Stimulated activated memory B cell treated with anti-CD40 and anti-IgM and Interleukin-4, amounts not matched to agents 10 μg/mL and 1 μg/mL and 100 μg/mL, for 72 hours (primary cell): ENCODE measurements around the gene CELA2A.
"Not testable (repeated sequence)": the region's sequence is repeated elsewhere in the genome, so short reads cannot be mapped to it uniquely, and the experiment has no call there.

ENCODE experiments used
- ATAC-seq: fragments of 150-1000 bp; cut with Tn5 transposase; 2 replicates; pipeline ENCODE4 v1.10.0; 2021
- H3K27ac Mint-ChIP-seq: one replicate; pipeline ENCODE4 v1.8.0; 2022; ENCODE audit warnings: mild to moderate bottlenecking, mixed read lengths
- H3K27me3 Mint-ChIP-seq: one replicate; pipeline ENCODE4 v1.8.0; 2022; ENCODE audit warnings: mixed read lengths
- H3K36me3 Mint-ChIP-seq: one replicate; pipeline ENCODE4 v1.8.0; 2022; ENCODE audit warnings: mixed read lengths
- H3K4me1 Mint-ChIP-seq: one replicate; pipeline ENCODE4 v1.8.0; 2022; ENCODE audit warnings: mixed read lengths
- H3K4me3 Mint-ChIP-seq: one replicate; pipeline ENCODE4 v1.8.0; 2022; ENCODE audit warnings: mild to moderate bottlenecking, moderate library complexity, mixed read lengths
- H3K9me3 Mint-ChIP-seq: one replicate; pipeline ENCODE4 v1.8.0; 2022; ENCODE audit warnings: mixed read lengths

CELA2A gene

GRCh38 chr1:15485636-15486035 lies 29.1 kb downstream of the CELA2A start:
- Mint-ChIP-seq H3K4me1 (no peaks in the 10 kb centered on the region), H3K27me3 (no peaks in the 10 kb centered on the region), H3K27ac (no peak overlapping the region), H3K4me3 (no peak overlapping the region), H3K9me3 (no peaks in the 10 kb centered on the region), H3K36me3 (peaks cover 27% of the 10 kb centered on the region)
- peak; percentile 51 for ATAC-seq

GRCh38 chr1:15486844-15487610 lies 30.5 kb downstream of the CELA2A start:
- H3K27ac Mint-ChIP-seq, H3K4me1 Mint-ChIP-seq, H3K27me3 Mint-ChIP-seq, H3K9me3 Mint-ChIP-seq, ATAC-seq, H3K4me3 Mint-ChIP-seq: not testable (repeated sequence)
- H3K36me3 Mint-ChIP-seq: peaks cover 40% of the 10 kb centered on the region

- Mint-ChIP-seq H3K27me3 (no peaks in the 10 kb centered on the region), H3K4me3 (no peak overlapping the region)
Measured at GRCh38 chr1:15488371-15488770, 31.8 kb downstream of the CELA2A start.

GRCh38 chr1:15489052-15489736 lies 32.7 kb downstream of the CELA2A start:
- Mint-ChIP-seq H3K27me3 (no peaks in the 10 kb centered on the region), H3K9me3 (no peaks in the 10 kb centered on the region), H3K4me3 (no peak overlapping the region), H3K27ac (no peak overlapping the region), H3K36me3 (peaks cover 59% of the 10 kb centered on the region), H3K4me1 (no peaks in the 10 kb centered on the region)
- ATAC-seq: no peak

More at GRCh38 chr1:15488371-15488770, 31.8 kb downstream of the CELA2A start:
- no peaks in the 10 kb centered on the region for H3K4me1 Mint-ChIP-seq
- H3K27ac Mint-ChIP-seq: no peak overlapping the region
- peaks cover 51% of the 10 kb centered on the region for H3K36me3 Mint-ChIP-seq
- H3K9me3 Mint-ChIP-seq: no peaks in the 10 kb centered on the region
- ATAC-seq: no peak

GRCh38 chr1:15491010-15491409 lies 34.5 kb downstream of the CELA2A start:
- not testable (repeated sequence) for ATAC-seq, H3K9me3 Mint-ChIP-seq, H3K27me3 Mint-ChIP-seq, H3K27ac Mint-ChIP-seq, H3K4me1 Mint-ChIP-seq, H3K4me3 Mint-ChIP-seq
- H3K36me3 Mint-ChIP-seq: peaks cover 73% of the 10 kb centered on the region

- no peak for ATAC-seq
- H3K9me3 Mint-ChIP-seq: no peaks in the 10 kb centered on the region
- H3K27ac Mint-ChIP-seq: no peak overlapping the region
- peaks cover 66% of the 10 kb centered on the region for H3K36me3 Mint-ChIP-seq
- H3K4me3 Mint-ChIP-seq: no peak overlapping the region
- H3K4me1 Mint-ChIP-seq: no peaks in the 10 kb centered on the region
- no peaks in the 10 kb centered on the region for H3K27me3 Mint-ChIP-seq
Measured at GRCh38 chr1:15492596-15492995, 36.1 kb downstream of the CELA2A start.

GRCh38 chr1:15493869-15494390 lies 37.4 kb downstream of the CELA2A start:
- no peak overlapping the region for H3K27ac Mint-ChIP-seq
- no peaks in the 10 kb centered on the region for H3K9me3 Mint-ChIP-seq
- H3K27me3 Mint-ChIP-seq: no peaks in the 10 kb centered on the region
- H3K36me3 Mint-ChIP-seq: peaks cover 68% of the 10 kb centered on the region
- no peak for ATAC-seq
- H3K4me3 Mint-ChIP-seq: no peak overlapping the region
- H3K4me1 Mint-ChIP-seq: no peaks in the 10 kb centered on the region

GRCh38 chr1:15500184-15501178 lies 43.9 kb downstream of the CELA2A start:
- Mint-ChIP-seq H3K4me3 (no peak overlapping the region), H3K27me3 (no peaks in the 10 kb centered on the region), H3K27ac (no peak overlapping the region), H3K9me3 (no peaks in the 10 kb centered on the region), H3K4me1 (no peaks in the 10 kb centered on the region), H3K36me3 (peaks cover 53% of the 10 kb centered on the region)
- no peak for ATAC-seq

GRCh38 chr1:15501208-15502032 lies 44.9 kb downstream of the CELA2A start:
- Mint-ChIP-seq H3K36me3 (peaks cover 48% of the 10 kb centered on the region), H3K4me3 (no peak overlapping the region), H3K9me3 (no peaks in the 10 kb centered on the region), H3K27me3 (no peaks in the 10 kb centered on the region), H3K27ac (no peak overlapping the region), H3K4me1 (no peaks in the 10 kb centered on the region)
- ATAC-seq: no peak

- H3K27me3 Mint-ChIP-seq: no peaks in the 10 kb centered on the region
- H3K9me3 Mint-ChIP-seq: no peaks in the 10 kb centered on the region
- H3K36me3 Mint-ChIP-seq: peaks cover 34% of the 10 kb centered on the region
- ATAC-seq: no peak
- H3K4me1 Mint-ChIP-seq: peaks cover 7% of the 10 kb centered on the region
- H3K27ac Mint-ChIP-seq: no peak overlapping the region
- no peak overlapping the region for H3K4me3 Mint-ChIP-seq
Measured at GRCh38 chr1:15504436-15504835, 47.9 kb downstream of the CELA2A start.

- H3K9me3 Mint-ChIP-seq: no peaks in the 10 kb centered on the region
- H3K27me3 Mint-ChIP-seq: no peaks in the 10 kb centered on the region
- no peak for ATAC-seq
- H3K36me3 Mint-ChIP-seq: peaks cover 33% of the 10 kb centered on the region
- no peak overlapping the region for H3K27ac Mint-ChIP-seq
- H3K4me3 Mint-ChIP-seq: no peak overlapping the region
- peaks cover 15% of the 10 kb centered on the region for H3K4me1 Mint-ChIP-seq
Measured at GRCh38 chr1:15506831-15507230, 50.3 kb downstream of the CELA2A start.

GRCh38 chr1:15507278-15507677 lies 50.7 kb downstream of the CELA2A start:
- Mint-ChIP-seq H3K9me3 (no peaks in the 10 kb centered on the region), H3K27me3 (no peaks in the 10 kb centered on the region), H3K4me1 (peaks cover 15% of the 10 kb centered on the region), H3K36me3 (peaks cover 33% of the 10 kb centered on the region), H3K4me3 (no peak overlapping the region), H3K27ac (no peak overlapping the region)
- ATAC-seq: no peak

- Mint-ChIP-seq H3K27me3 (no peaks in the 10 kb centered on the region), H3K27ac (no peak overlapping the region), H3K9me3 (no peaks in the 10 kb centered on the region), H3K36me3 (peaks cover 35% of the 10 kb centered on the region), H3K4me1 (peaks cover 15% of the 10 kb centered on the region), H3K4me3 (no peak overlapping the region)
- no peak for ATAC-seq
Measured at GRCh38 chr1:15508700-15509487, 52.4 kb downstream of the CELA2A start.

- Mint-ChIP-seq H3K27ac (no peak overlapping the region), H3K36me3 (peaks cover 35% of the 10 kb centered on the region), H3K27me3 (no peaks in the 10 kb centered on the region), H3K9me3 (no peaks in the 10 kb centered on the region), H3K4me1 (peaks cover 22% of the 10 kb centered on the region), H3K4me3 (no peak overlapping the region)
- no peak for ATAC-seq
Measured at GRCh38 chr1:15509586-15509985, 53.1 kb downstream of the CELA2A start.
